Measurements from ENCODE around the gene PCAT6. TPM values are rescaled to one million over a fixed set of nuclear protein-coding genes. Genes with fewer than 3 reads are reported as not detected.

Gene PCAT6
- total RNA-seq, 1 experiment from 2014 or later = 2.2 TPM

GRCh38 chr1:202858789-202859414, 48.1 kb downstream of the PCAT6 start:
- H3K36me3 ChIP-seq (ENCODE audit: control insufficient read depth, insufficient read depth, low read length) = peaks cover 3% of the 10 kb centered on the region; the same call in 1 of the 2 replicates
- no peaks in the 10 kb centered on the region for H3K9me3 ChIP-seq (ENCODE audit: control insufficient read depth, insufficient read depth, low read depth, low read length)
- BruUV-seq (replicated peaks) = no TSS peak
- ChIA-PET CTCF (no interaction called here), POLR2A (no interaction called here)
- no peaks in the 10 kb centered on the region for H3K4me1 ChIP-seq (ENCODE audit: control insufficient read depth, insufficient read depth, low read length)
- intact Hi-C loops (cut with micrococcal nuclease; ENCODE audit: unreplicated experiment) = loop anchor here (10.0 kb wide), 1 partner anchor 104 kb away; no protein-coding TSS in a partner anchor
- in situ Hi-C loops (cut with HindIII; ENCODE audit: low pct_unique_long_range_greater_than_20kb, low sequenced_read_pairs) = no loop called here
- ATAC-seq (no peak), DNase-seq (ENCODE audit: low read depth, low spot score) (no peak)
- peaks cover 5% of the 10 kb centered on the region for H3K27me3 ChIP-seq (ENCODE audit: control insufficient read depth, insufficient read depth, low read length)
- TF ChIP-seq SIN3A (IDR thresholded peaks at IDR 0.05; ENCODE audit: borderline replicate concordance, insufficient read depth, low read depth, low read length) = no peak
- no peak for TF ChIP-seq REST (IDR thresholded peaks at IDR 0.05; ENCODE audit: insufficient read depth in 1 of 2, low read depth in 2 of 2, low read length in 1 of 2)
- TF ChIP-seq TCF7L2 (IDR thresholded peaks at IDR 0.05; ENCODE audit: low read depth, low read length) = no peak
- TF ChIP-seq CTCF (IDR thresholded peaks at IDR 0.05) = no peak
- no peak for TF ChIP-seq POLR2AphosphoS5 (IDR thresholded peaks at IDR 0.05; ENCODE audit: low read depth, low read length)
- H3K4me3 ChIP-seq (ENCODE audit: low read depth in 2 of 2, low read length in 2 of 2) = no peak overlapping the region
- H3K27ac ChIP-seq (ENCODE audit: low read length) = no peak overlapping the region

GRCh38 chr1:202860744-202861419, 50.1 kb downstream of the PCAT6 start:
- no peaks in the 10 kb centered on the region for H3K4me1 ChIP-seq (ENCODE audit: control insufficient read depth, insufficient read depth, low read length)
- in situ Hi-C loops (cut with HindIII; ENCODE audit: low pct_unique_long_range_greater_than_20kb, low sequenced_read_pairs) (no loop called here), intact Hi-C loops (cut with micrococcal nuclease; ENCODE audit: unreplicated experiment) (no loop called here)
- DNase-seq (ENCODE audit: low read depth, low spot score) (no peak), ATAC-seq (peak; percentile 81)
- H3K27me3 ChIP-seq (ENCODE audit: control insufficient read depth, insufficient read depth, low read length) = peaks cover 5% of the 10 kb centered on the region
- POLR2A ChIA-PET = interaction anchor here (0.7 kb wide), 1 partner anchor 417 kb away, joined by 6 read pairs; no protein-coding TSS in a partner anchor
- H3K9me3 ChIP-seq (ENCODE audit: control insufficient read depth, insufficient read depth, low read depth, low read length) = no peaks in the 10 kb centered on the region
- BruUV-seq (replicated peaks) = no TSS peak
- H3K27ac ChIP-seq (ENCODE audit: low read length) = no peak overlapping the region; the same call in 1 of the 2 replicates
- CTCF ChIA-PET = interaction anchor here (0.6 kb wide), 1 partner anchor 424 kb away, joined by 4 read pairs; no protein-coding TSS in a partner anchor
- peaks cover 3% of the 10 kb centered on the region; the same call in 1 of the 2 replicates for H3K36me3 ChIP-seq (ENCODE audit: control insufficient read depth, insufficient read depth, low read length)
- TF ChIP-seq SIN3A (IDR thresholded peaks at IDR 0.05; ENCODE audit: borderline replicate concordance, insufficient read depth, low read depth, low read length) = no peak
- TF ChIP-seq CTCF (IDR thresholded peaks at IDR 0.05) = no peak
- no peak for TF ChIP-seq REST (IDR thresholded peaks at IDR 0.05; ENCODE audit: insufficient read depth in 1 of 2, low read depth in 2 of 2, low read length in 1 of 2)
- no peak for TF ChIP-seq TCF7L2 (IDR thresholded peaks at IDR 0.05; ENCODE audit: low read depth, low read length)
- TF ChIP-seq POLR2AphosphoS5 (IDR thresholded peaks at IDR 0.05; ENCODE audit: low read depth, low read length) = no peak
- H3K4me3 ChIP-seq (ENCODE audit: low read depth in 2 of 2, low read length in 2 of 2) = peak overlapping the region; percentile 68 to 82

All from Panc1 (cell line).